Activated B cell treated with CpG ODN at 0.5 μM for 24 hours (primary cell): ENCODE measurements around the gene ATG4D. TPM values are rescaled to one million over a fixed set of nuclear protein-coding genes. Genes with fewer than 3 reads are reported as not detected.

Experiments used
- ATAC-seq: fragments of 200-7000 bp; cut with Tn5 transposase; one replicate; pipeline ENCODE4 v1.10.0; 2021; ENCODE audit warnings: low read depth, mild to moderate bottlenecking, moderate library complexity
- CTCF ChIA-PET: fragments of 350-600 bp; sonication (Branson Sonifier 250); formaldehyde crosslinking; loops from one replicate; lab custom pipeline; 2021; ENCODE audit warnings: antibody characterized with exemption; lab: Charles Lee
- POLR2A ChIA-PET: fragments of 350-600 bp; sonication (Branson Sonifier 250); formaldehyde crosslinking; loops from one replicate; lab custom pipeline; 2021; ENCODE audit warnings: antibody characterized with exemption; lab: Charles Lee
- DNase-seq: peaks from one replicate; pipeline ENCODE4 v3.0.0; 2022
- H3K27ac Mint-ChIP-seq: one replicate; pipeline ENCODE4 v1.8.0; 2020; ENCODE audit warnings: mixed read lengths
- H3K27me3 Mint-ChIP-seq: one replicate; pipeline ENCODE4 v1.8.0; 2021; ENCODE audit warnings: mixed read lengths
- H3K36me3 Mint-ChIP-seq: one replicate; pipeline ENCODE4 v1.8.0; 2021; ENCODE audit warnings: low read depth, mixed read lengths
- H3K4me1 Mint-ChIP-seq: one replicate; pipeline ENCODE4 v1.8.0; 2021; ENCODE audit warnings: mixed read lengths
- H3K4me3 Mint-ChIP-seq: one replicate; pipeline ENCODE4 v1.8.0; 2020; ENCODE audit warnings: mild to moderate bottlenecking, mixed read lengths
- H3K9me3 Mint-ChIP-seq: one replicate; pipeline ENCODE4 v1.8.0; 2020; ENCODE audit warnings: mixed read lengths
- CTCF ChIP-seq: fragments of 200-600 bp; IDR thresholded peaks from one replicate; pipeline ENCODE4 v1.8.0; 2022; ENCODE audit warnings: antibody characterized with exemption, mild to moderate bottlenecking
- intact Hi-C: fragments of 100-400 bp; cut with micrococcal nuclease; formaldehyde crosslinking; loops from one replicate; pipeline ENCODE4 v1.15.1; 2024
- total RNA-seq: library from RNA; stranded (reverse); gene quantifications from 2 replicates; pipeline ENCODE4 v1.2.3, GENCODE V29; 2022

ATG4D gene
- total RNA-seq, 1 donor from 2014 or later: 39.1 TPM

- intact Hi-C loops: loop anchor here (1.0 kb wide), 1 partner anchor 12 kb away; the partner anchor contains the start of gene KRI1
- DNase-seq (peak; percentile 44), ATAC-seq (peak; percentile 76)
- Mint-ChIP-seq H3K27me3 (no peaks in the 10 kb centered on the region), H3K36me3 (peaks cover 74% of the 10 kb centered on the region), H3K27ac (peak overlapping the region; percentile 92), H3K9me3 (no peaks in the 10 kb centered on the region), H3K4me1 (peaks cover 38% of the 10 kb centered on the region), H3K4me3 (peak overlapping the region; percentile 53)
- ChIA-PET POLR2A (interaction anchor here (0.5 to 3.1 kb wide), 12 partner anchors 11 to 1481 kb away, joined by 3 to 46 read pairs (median 4); partner anchors contain the start of genes ATG4D, KEAP1, KRI1 and ZNF433), CTCF (interaction anchor here (0.6 to 1.6 kb wide), 6 partner anchors 9 to 91 kb away, joined by 3 to 4 read pairs (median 3); no protein-coding TSS in a partner anchor)
- TF ChIP-seq CTCF: no peak
These were observed 10.3 kb downstream of the ATG4D start for GRCh38 chr19:10553943-10554381.

- TF ChIP-seq CTCF: no peak
- ChIA-PET CTCF (interaction anchor here (1.2 kb wide), 1 partner anchor 89 kb away, joined by 3 read pairs; no protein-coding TSS in a partner anchor), POLR2A (interaction anchor here (0.7 to 3.1 kb wide), 5 partner anchors 12 to 130 kb away, joined by 3 to 46 read pairs (median 4); partner anchors contain the start of genes ATG4D and KRI1)
- peaks cover 77% of the 10 kb centered on the region for H3K36me3 Mint-ChIP-seq
- DNase-seq (no peak), ATAC-seq (no peak)
- H3K4me1 Mint-ChIP-seq: peaks cover 38% of the 10 kb centered on the region
- no peaks in the 10 kb centered on the region for H3K9me3 Mint-ChIP-seq
- no peak overlapping the region for H3K4me3 Mint-ChIP-seq
- no peaks in the 10 kb centered on the region for H3K27me3 Mint-ChIP-seq
- intact Hi-C loops: loop anchor here (1.0 kb wide), 1 partner anchor 11 kb away; the partner anchor contains the start of gene KRI1
- H3K27ac Mint-ChIP-seq: peak overlapping the region; percentile 92
These were observed 11.3 kb downstream of the ATG4D start for GRCh38 chr19:10554760-10555609.

- ChIA-PET POLR2A (interaction anchor here (3.1 kb wide), 1 partner anchor 11 kb away, joined by 46 read pairs; the partner anchor contains the start of gene KRI1), CTCF (no interaction called here)
- intact Hi-C loops: no loop called here
- ATAC-seq (no peak), DNase-seq (no peak)
- peaks cover 38% of the 10 kb centered on the region for H3K4me1 Mint-ChIP-seq
- no peaks in the 10 kb centered on the region for H3K27me3 Mint-ChIP-seq
- peak overlapping the region; percentile 77 for H3K27ac Mint-ChIP-seq
- no peaks in the 10 kb centered on the region for H3K9me3 Mint-ChIP-seq
- no peak for TF ChIP-seq CTCF
- H3K36me3 Mint-ChIP-seq: peaks cover 76% of the 10 kb centered on the region
- H3K4me3 Mint-ChIP-seq: no peak overlapping the region
These were observed 11.9 kb downstream of the ATG4D start for GRCh38 chr19:10555610-10555973.

- H3K27ac Mint-ChIP-seq: no peak overlapping the region
- ChIA-PET CTCF (no interaction called here), POLR2A (no interaction called here)
- no peak for TF ChIP-seq CTCF
- no peak overlapping the region for H3K4me3 Mint-ChIP-seq
- intact Hi-C loops: no loop called here
- peaks cover 73% of the 10 kb centered on the region for H3K36me3 Mint-ChIP-seq
- ATAC-seq (no peak), DNase-seq (no peak)
- peaks cover 31% of the 10 kb centered on the region for H3K4me1 Mint-ChIP-seq
- no peaks in the 10 kb centered on the region for H3K27me3 Mint-ChIP-seq
- H3K9me3 Mint-ChIP-seq: no peaks in the 10 kb centered on the region
These were observed 14.0 kb downstream of the ATG4D start for GRCh38 chr19:10557603-10558197.
